GM23338 (cell line): Measurements from ENCODE around the gene TYSND1. TPM values are rescaled to one million over a fixed set of nuclear protein-coding genes. Genes with fewer than 3 reads are reported as not detected.

Experiments
- ATAC-seq: fragments of 200-7000 bp; cut with Tn5 transposase; 3 replicates; pipeline ENCODE4 v1.9.1; 2020
- DNase-seq: peaks from one replicate; pipeline ENCODE4 v3.0.0-alpha.2; 2015; ENCODE audit warnings: low spot score
- H2AFZ ChIP-seq: fragments of 200-600 bp; sonication (generic); 2 replicates; pipeline ENCODE4 v1.8.0; 2016; ENCODE audit warnings: antibody characterized with exemption, mild to moderate bottlenecking, moderate library complexity
- H3F3A ChIP-seq: fragments of 200-600 bp; sonication (generic); replicated peaks from 2 replicates; pipeline ENCODE4 v1.8.0; 2017; ENCODE audit warnings: antibody characterized with exemption, mixed run types, low read depth
- H3K27ac ChIP-seq: fragments of 200-600 bp; sonication (generic); 2 replicates; pipeline ENCODE4 v1.6.1; 2016; ENCODE audit warnings: low read depth
- H3K27me3 ChIP-seq: fragments of 200-600 bp; sonication (generic); 2 replicates; pipeline ENCODE4 v1.8.0; 2016; ENCODE audit warnings: mild to moderate bottlenecking, mixed run types, moderate library complexity; ENCODE audit not compliant: insufficient read depth
- H3K36me3 ChIP-seq: fragments of 200-600 bp; sonication (generic); 2 replicates; pipeline ENCODE4 v1.8.0; 2016; ENCODE audit warnings: mild to moderate bottlenecking; ENCODE audit not compliant: insufficient read depth
- H3K4me1 ChIP-seq: fragments of 200-600 bp; sonication (generic); 2 replicates; pipeline ENCODE4 v1.8.0; 2016; ENCODE audit warnings: mild to moderate bottlenecking, moderate library complexity; ENCODE audit not compliant: insufficient read depth
- H3K4me2 ChIP-seq: fragments of 200-600 bp; sonication (generic); 2 replicates; pipeline ENCODE4 v1.7.1; 2017; ENCODE audit warnings: mixed run types
- H3K4me3 ChIP-seq: fragments of 200-600 bp; sonication (generic); 2 replicates; pipeline ENCODE4 v1.6.1; 2016; ENCODE audit warnings: mixed run types
- H3K79me2 ChIP-seq: fragments of 200-600 bp; sonication (generic); replicated peaks from 2 replicates; pipeline ENCODE4 v1.8.0; 2017; ENCODE audit warnings: mild to moderate bottlenecking; ENCODE audit not compliant: insufficient read depth
- H3K9me2 ChIP-seq: fragments of 200-600 bp; sonication (generic); 2 replicates; pipeline ENCODE4 v1.8.0; 2017; ENCODE audit not compliant: insufficient read depth
- H4K20me1 ChIP-seq: fragments of 200-600 bp; sonication (generic); replicated peaks from 2 replicates; pipeline ENCODE4 v1.8.0; 2017; ENCODE audit warnings: mild to moderate bottlenecking; ENCODE audit not compliant: insufficient read depth
- H3K27ac Mint-ChIP-seq: 2 replicates; pipeline ENCODE4 v1.8.0; 2020; ENCODE audit warnings: inconsistent platforms, mild to moderate bottlenecking, moderate library complexity, mixed read lengths
- H3K27me3 Mint-ChIP-seq: 3 replicates; pipeline ENCODE4 v1.8.0; 2022; ENCODE audit warnings: low read depth, mild to moderate bottlenecking, moderate library complexity, mixed read lengths, inconsistent platforms; ENCODE audit not compliant: insufficient read depth, poor library complexity
- H3K36me3 Mint-ChIP-seq: 3 replicates; pipeline ENCODE4 v1.8.0; 2021; ENCODE audit warnings: low read depth, mild to moderate bottlenecking, inconsistent platforms, moderate library complexity, mixed read lengths
- H3K4me1 Mint-ChIP-seq: 3 replicates; pipeline ENCODE4 v1.8.0; 2020; ENCODE audit warnings: mild to moderate bottlenecking, inconsistent platforms, mixed read lengths
- H3K4me3 Mint-ChIP-seq: 3 replicates; pipeline ENCODE4 v1.8.0; 2021; ENCODE audit warnings: moderate library complexity, mild to moderate bottlenecking, inconsistent platforms, mixed read lengths
- H3K9me3 Mint-ChIP-seq: 3 replicates; pipeline ENCODE4 v1.8.0; 2020; ENCODE audit warnings: moderate library complexity, mild to moderate bottlenecking, inconsistent platforms, mixed read lengths
- CREB1 ChIP-seq: fragments of 250-450 bp; sonication (Bioruptor Pico); IDR thresholded peaks from 2 replicates; pipeline ENCODE4 v1.5.0; 2020; ENCODE audit warnings: low read depth, mild to moderate bottlenecking, moderate library complexity
- CTCF ChIP-seq, 2 experiments: fragments of 200-600 bp in 1 of 2; sonication (generic) in 1 of 2; conservative IDR thresholded peaks; 2 replicates each; pipeline versions ENCODE4 v1.5.1 to v1.6.1; 2016 to 2017; ENCODE audit warnings: antibody characterized with exemption in 2 of 2, low read depth in 2 of 2, mild to moderate bottlenecking in 2 of 2, moderate library complexity in 1 of 2
- ETS1 ChIP-seq: IDR thresholded peaks from 2 replicates; pipeline ENCODE4 v1.6.1; 2016; ENCODE audit warnings: antibody characterized with exemption
- EZH2 ChIP-seq: fragments of 200-600 bp; sonication (generic); IDR thresholded peaks from one replicate; pipeline ENCODE4 v1.8.0; 2017; ENCODE audit warnings: antibody characterized with exemption, mild to moderate bottlenecking, low read depth; ENCODE audit not compliant: unreplicated experiment
- EZH2phosphoT487 ChIP-seq: fragments of 200-600 bp; sonication (generic); IDR thresholded peaks from one replicate; pipeline ENCODE4 v1.8.1; 2018; ENCODE audit warnings: antibody characterized with exemption; ENCODE audit not compliant: unreplicated experiment
- JUNB ChIP-seq: IDR thresholded peaks from one replicate; pipeline ENCODE4 v1.6.1; 2016; ENCODE audit warnings: antibody characterized with exemption; ENCODE audit not compliant: unreplicated experiment
- NANOG ChIP-seq: IDR thresholded peaks from 2 replicates; pipeline ENCODE4 v1.6.1; 2016; ENCODE audit warnings: antibody characterized with exemption, borderline replicate concordance
- POLR2AphosphoS5 ChIP-seq: IDR thresholded peaks from 2 replicates; pipeline ENCODE4 v1.6.1; 2016; ENCODE audit warnings: antibody characterized with exemption, low read depth
- REST ChIP-seq: IDR thresholded peaks from one replicate; pipeline ENCODE4 v1.6.1; 2018; ENCODE audit warnings: antibody characterized with exemption; ENCODE audit not compliant: unreplicated experiment
- STAT1 ChIP-seq: IDR thresholded peaks from one replicate; pipeline ENCODE4 v1.6.1; 2016; ENCODE audit warnings: antibody characterized with exemption; ENCODE audit not compliant: unreplicated experiment
- ZNF114 ChIP-seq: fragments of 250-450 bp; sonication (Bioruptor Pico); IDR thresholded peaks from 2 replicates; pipeline ENCODE4 v1.5.0; 2020; ENCODE audit warnings: mild to moderate bottlenecking, moderate library complexity
- ZNF331 ChIP-seq: fragments of 250-450 bp; sonication (Bioruptor Pico); IDR thresholded peaks from 2 replicates; pipeline ENCODE4 v1.5.0; 2020; ENCODE audit warnings: low read depth, mild to moderate bottlenecking, moderate library complexity
- ZNF462 ChIP-seq: fragments of 250-450 bp; sonication (Bioruptor Pico); IDR thresholded peaks from 2 replicates; pipeline ENCODE4 v1.5.0; 2020; ENCODE audit warnings: mild to moderate bottlenecking, moderate library complexity
- polyA plus RNA-seq: library from polyadenylated mRNA; unstranded; fragments of >200 nt; fragmentation: Nextera tagmentation; extraction: Ambion mirVana; gene quantifications from 2 replicates; pipeline ENCODE4 v1.2.1, GENCODE V29; 2016
- total RNA-seq: library from RNA; depleted of rRNA; stranded (reverse); fragments of >200 nt; shearing (Covaris generic); gene quantifications from 2 replicates; pipeline ENCODE4 v1.2.3, GENCODE V29; 2014

The TYSND1 gene
- total and polyA plus RNA-seq, 2 experiments from 2014 or later = 5.2 to 19.5 TPM

- H3K4me3 Mint-ChIP-seq = no peak overlapping the region
- no peak overlapping the region for H3K27ac Mint-ChIP-seq
- Histone ChIP-seq H3F3A (no peaks in the 10 kb centered on the region), H3K9me2 (no peaks in the 10 kb centered on the region), H3K27ac (no peak overlapping the region), H3K36me3 (0 out of 2 replicates have a peak, but pooled peaks cover 7% of the 10 kb centered on the region), H4K20me1 (peaks cover 67% of the 10 kb centered on the region), H3K79me2 (peaks cover 97% of the 10 kb centered on the region), H3K4me1 (peaks cover 14% of the 10 kb centered on the region), H3K27me3 (no peaks in the 10 kb centered on the region), H3K4me3 (no peak overlapping the region), H2AFZ (no peak overlapping the region), H3K4me2 (no peak overlapping the region)
- DNase-seq = no peak
- ATAC-seq = no peak
- H3K4me1 Mint-ChIP-seq = peaks cover 20% of the 10 kb centered on the region; the same call in 2 of the 3 replicates
- H3K9me3 Mint-ChIP-seq = no peaks in the 10 kb centered on the region
- no peak for TF ChIP-seq ZNF331 (CRISPR knock-in tag)
- no peak for TF ChIP-seq EZH2
- TF ChIP-seq ZNF462 (CRISPR knock-in tag) = no peak
- TF ChIP-seq POLR2AphosphoS5 = no peak
- TF ChIP-seq ZNF114 = no peak
- no peak for TF ChIP-seq JUNB
- no peak for TF ChIP-seq REST
- TF ChIP-seq NANOG = no peak
- no peak for TF ChIP-seq CTCF (conservative IDR thresholded peaks at IDR 0.05; ENCODE audit: low read depth in 2 of 2)
- TF ChIP-seq ETS1 = no peak
- no peak for TF ChIP-seq EZH2phosphoT487
- no peak for TF ChIP-seq STAT1
- no peak for TF ChIP-seq CREB1 (CRISPR knock-in tag)
- peaks cover 2% of the 10 kb centered on the region for H3K27me3 Mint-ChIP-seq
- peaks cover 23% of the 10 kb centered on the region; the same call in 2 of the 3 replicates for H3K36me3 Mint-ChIP-seq
Measured at GRCh38 chr10:70164163-70164562, 17.7 kb upstream of the TYSND1 start.
